Left cardiac atrium (tissue), 4 donors: ENCODE data around the gene RPP38. TPM values are rescaled to one million over a fixed set of nuclear protein-coding genes. Genes with fewer than 3 reads are reported as not detected.

Experiments used
- ATAC-seq, 2 donors: fragments of 200-7000 bp; cut with Tn5 transposase; one replicate each; pipeline ENCODE4 v1.9.1; 2020; ENCODE audit warnings: mild to moderate bottlenecking in 2 of 2, moderate library complexity in 2 of 2
- DNase-seq: peaks from one replicate; pipeline ENCODE4 v3.0.0-alpha.2; 2020
- intact Hi-C, 2 donors: fragments of 100-400 bp; cut with DNase I; formaldehyde crosslinking; loops; one replicate each; pipeline versions ENCODE4 v1.14.1 to v1.15.1; 2022 to 2023
- total RNA-seq, 2 donors: library from RNA; stranded (reverse); fragmentation: NEBNext Ultra II Directional; extraction: Animal tissue kit (Norgen Biotek cat#: 25700); gene quantifications; one replicate each; pipeline ENCODE4 v1.2.1, GENCODE V29; 2021
- donor health status: DM: no; HTN: yes; CAD: no.
- donor health status: DM: no; HTN: yes; CAD: no; lungs with severe emphysema.
- donor health status: DM: yes; HTN: yes; CAD: no.
- donor health status: Dilated cardiomyopathy.

The RPP38 gene
- total RNA-seq, 2 donors from 2014 or later, result 9.1 to 9.3 TPM

DNA sequence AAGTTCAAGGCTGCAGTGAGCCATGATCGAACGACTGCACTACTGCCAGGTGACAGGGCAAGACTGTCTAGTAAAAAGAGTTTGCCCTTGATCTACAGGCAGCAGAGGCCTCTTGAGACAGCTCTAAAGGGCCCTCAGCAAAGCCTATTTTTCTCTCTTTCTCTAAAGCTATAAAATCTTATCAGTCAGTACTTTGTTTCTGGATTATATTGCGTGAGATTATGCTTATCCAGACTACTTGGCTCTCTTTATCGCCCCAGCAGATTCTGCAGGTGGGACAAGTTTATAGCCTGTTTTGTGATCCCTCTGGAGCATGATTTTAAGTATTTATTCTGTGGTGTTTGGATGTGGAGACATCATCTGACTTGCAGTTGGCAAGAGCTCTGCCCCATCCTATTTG lies 2.7 kb downstream of the RPP38 start:
- intact Hi-C loops, result loop anchor here (5.0 to 10.0 kb wide), 3 partner anchors 135 to 565 kb away; partner anchors contain the start of gene DCLRE1C (in 1 of the 2)
- ATAC-seq, result no peak

DNA sequence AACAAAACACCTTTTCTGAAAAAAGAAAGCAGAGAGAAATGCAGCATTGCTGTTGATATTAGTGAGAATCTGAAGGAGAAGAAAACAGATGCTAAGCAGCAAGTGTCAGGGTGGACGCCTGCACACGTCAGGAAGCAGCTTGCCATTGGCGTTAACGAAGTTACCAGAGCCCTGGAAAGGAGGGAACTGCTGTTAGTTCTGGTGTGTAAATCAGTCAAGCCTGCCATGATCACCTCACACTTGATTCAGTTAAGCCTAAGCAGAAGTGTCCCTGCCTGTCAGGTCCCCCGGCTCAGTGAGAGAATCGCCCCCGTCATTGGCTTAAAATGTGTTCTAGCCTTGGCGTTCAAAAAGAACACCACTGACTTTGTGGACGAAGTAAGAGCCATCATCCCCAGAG lies 6.4 kb downstream of the RPP38 start:
- ATAC-seq (no peak), DNase-seq (no peak)
- intact Hi-C loops, result loop anchor here in 1 of 2 donors (10.0 kb wide), 1 partner anchor 569 kb away; no protein-coding TSS in a partner anchor

More for the DNA sequence above, 2.7 kb downstream of the RPP38 start:
- DNase-seq, result no peak

DNA sequence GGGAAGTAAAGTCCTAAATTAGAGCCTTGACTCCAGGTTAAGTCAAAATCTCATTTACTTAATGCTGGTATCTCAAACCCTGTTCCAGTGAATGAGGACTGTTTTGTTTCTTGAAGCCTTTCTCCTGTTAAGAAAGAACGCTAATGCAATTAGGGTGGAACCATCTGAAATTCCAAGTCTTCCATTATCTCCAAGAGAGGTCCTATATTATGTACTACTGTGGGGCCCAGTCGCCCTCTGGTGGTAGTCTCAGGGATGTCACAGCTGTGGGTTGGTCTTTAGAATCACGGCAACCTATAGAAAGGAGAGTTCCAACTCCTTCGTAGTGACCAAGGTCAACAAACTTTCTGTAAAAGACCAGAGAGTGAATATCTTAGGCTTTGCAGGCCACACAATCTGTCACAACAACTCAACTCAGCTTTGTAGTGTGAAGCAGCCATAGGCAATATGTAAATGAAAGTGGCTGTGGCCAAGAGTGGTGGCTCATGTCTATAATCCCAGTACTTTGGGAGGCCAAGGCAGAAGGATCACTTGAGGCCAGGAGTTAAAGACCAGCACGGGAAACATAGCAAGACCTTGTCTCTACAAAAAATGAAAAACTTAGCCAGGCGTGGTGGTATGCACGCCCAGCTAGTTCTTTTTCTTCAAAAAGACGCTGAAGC lies 9.3 kb downstream of the RPP38 start:
- intact Hi-C loops, result loop anchor here in 1 of 2 donors (10.0 kb wide), 1 partner anchor 572 kb away; no protein-coding TSS in a partner anchor
- DNase-seq, result peak; percentile 73
- ATAC-seq, result peak; percentile 84 to 93

DNA sequence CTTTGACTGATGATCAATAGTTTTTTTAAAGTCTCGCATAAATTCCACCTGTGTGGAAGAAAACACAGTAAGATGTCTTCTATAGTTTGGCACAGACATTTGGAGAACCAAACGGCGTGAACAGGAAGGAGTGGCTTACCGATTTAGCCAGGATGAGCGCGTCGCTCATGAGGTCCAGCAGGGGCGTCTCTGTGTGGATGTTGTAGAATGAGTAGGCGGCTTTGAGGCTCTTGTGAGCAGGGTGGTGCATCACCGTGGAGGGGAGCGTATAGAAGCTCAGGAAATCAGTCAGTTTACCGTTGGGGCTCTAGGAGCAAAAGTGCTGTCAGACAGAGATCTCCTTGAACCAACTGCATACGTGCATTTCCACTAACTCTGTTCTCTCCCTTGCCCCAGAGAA lies 15.5 kb downstream of the RPP38 start:
- no peak for DNase-seq
- no peak for ATAC-seq
- intact Hi-C loops, result no loop called here

DNA sequence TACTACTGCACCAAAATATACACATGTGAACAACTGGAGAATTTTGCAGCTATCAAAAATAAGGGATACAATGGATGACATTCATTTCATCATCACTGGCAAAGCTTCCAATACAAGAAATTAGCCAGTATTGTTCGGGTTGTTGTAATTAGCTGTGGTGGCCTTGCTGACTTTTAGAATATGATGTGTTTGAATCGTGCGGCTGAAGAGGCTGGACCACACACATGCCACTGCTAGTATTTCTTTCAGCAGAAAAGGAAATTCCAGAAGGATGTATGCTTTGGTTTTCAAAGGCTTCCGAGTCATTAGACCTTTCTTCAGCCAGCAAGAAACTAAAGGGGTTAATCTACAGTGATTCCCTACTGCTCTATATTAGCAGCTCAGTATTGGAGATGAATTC lies 16.6 kb downstream of the RPP38 start:
- intact Hi-C loops, result no loop called here
- DNase-seq (no peak), ATAC-seq (no peak)

DNA sequence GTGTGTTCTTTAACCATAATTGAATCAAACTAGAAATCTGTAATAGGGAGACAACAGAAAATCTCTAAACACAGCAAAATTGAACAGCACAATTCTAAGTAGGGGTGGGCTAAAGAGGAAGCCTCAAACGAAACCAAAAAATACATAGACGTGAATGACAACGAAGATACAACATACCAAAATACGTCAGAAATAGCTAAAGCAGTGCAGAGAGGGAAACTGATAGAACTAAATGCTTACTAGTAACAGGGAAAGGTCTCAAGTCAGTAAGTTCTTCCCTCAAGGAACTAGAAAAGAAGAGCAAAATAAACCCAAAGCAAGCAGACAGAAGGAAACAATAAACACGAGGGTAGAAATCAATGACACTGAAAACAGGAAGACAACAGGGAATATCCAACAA lies 19.1 kb downstream of the RPP38 start:
- intact Hi-C loops, result no loop called here
- ATAC-seq (no peak), DNase-seq (no peak)

DNA sequence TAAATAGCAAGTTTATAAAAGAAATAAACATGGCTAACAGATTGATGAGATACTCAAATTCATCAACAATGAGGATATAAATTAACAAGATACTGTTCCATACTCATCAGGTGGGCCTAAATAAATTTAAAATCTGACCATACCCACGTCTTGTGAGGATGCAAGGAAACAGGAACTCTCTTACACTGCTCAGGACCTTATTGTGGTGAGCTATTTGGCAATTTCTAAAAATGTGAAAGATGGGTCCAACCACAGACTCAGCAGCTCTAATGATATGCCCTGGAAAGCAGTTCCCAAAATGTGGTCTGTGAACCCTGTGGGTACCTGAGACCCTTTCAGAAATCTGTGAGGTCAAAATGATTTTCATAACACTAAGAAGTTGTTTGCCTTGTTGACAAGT lies 21.5 kb downstream of the RPP38 start:
- no peak for DNase-seq
- ATAC-seq, result no peak
- intact Hi-C loops, result no loop called here

DNA sequence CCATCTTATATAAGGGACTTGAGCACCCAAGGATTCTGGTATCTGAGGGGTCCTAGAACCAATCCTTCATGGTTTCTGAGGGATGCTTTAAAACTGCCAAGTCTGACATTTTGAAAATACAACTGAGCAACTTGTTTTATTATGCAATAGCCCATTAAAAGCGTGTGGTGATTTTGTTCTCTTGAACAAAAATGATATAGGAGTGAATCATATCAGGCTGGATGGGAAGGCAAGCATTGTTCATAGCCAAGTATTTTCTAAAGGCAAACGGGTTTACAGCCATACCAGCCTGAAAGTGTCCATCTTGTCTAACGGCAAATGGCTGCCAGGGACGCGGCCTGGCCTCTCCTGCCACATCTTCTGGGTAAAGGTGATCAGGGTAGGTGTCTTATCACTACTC lies 23.4 kb downstream of the RPP38 start:
- no peak for ATAC-seq
- no peak for DNase-seq
- intact Hi-C loops, result no loop called here

DNA sequence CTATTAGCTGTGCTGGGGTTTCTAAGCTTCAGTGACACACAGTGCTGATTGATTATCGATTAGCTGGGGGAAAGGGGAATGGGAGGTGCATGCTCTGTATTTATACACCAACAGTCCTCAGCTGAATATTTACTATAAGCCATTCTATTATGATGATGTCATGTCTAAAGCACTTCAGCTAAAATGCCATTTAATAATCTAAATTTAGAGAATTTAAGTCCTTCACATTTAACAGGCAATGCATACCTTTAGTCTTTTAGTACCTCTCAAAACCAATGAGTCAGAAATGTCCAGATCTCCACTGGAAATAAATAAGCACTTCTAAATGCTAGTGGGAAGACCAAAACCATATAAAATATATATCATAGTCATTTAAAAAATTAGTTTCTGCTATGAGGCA lies 24.6 kb downstream of the RPP38 start:
- DNase-seq, result no peak
- ATAC-seq, result no peak
- intact Hi-C loops, result no loop called here

DNA sequence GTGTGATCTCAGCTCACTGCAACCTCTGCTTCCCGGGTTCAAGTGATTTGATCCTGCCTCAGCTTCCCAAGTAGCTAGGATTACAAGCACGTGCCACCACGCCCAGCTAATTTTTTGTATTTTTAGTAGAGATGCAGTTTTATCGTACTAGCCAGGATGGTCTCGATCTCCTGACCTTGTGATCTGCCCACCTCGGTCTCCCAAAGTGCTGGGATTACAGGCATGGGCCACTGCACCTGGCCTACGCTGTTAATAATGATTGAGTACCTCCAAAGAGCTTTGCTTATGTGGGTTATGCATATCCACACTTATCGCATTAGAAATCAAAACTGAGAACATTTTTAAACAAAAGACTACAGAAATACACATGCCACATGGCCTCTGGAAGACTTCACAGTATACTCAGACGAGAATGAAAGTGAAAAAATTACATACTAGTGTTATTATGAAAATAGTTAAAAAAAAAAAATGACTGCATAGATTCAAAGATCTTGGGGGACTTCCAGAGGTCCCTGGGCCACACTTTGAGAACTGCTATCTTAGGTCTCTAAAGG lies 25.4 kb downstream of the RPP38 start:
- DNase-seq (no peak), ATAC-seq (no peak)
- intact Hi-C loops, result no loop called here

DNA sequence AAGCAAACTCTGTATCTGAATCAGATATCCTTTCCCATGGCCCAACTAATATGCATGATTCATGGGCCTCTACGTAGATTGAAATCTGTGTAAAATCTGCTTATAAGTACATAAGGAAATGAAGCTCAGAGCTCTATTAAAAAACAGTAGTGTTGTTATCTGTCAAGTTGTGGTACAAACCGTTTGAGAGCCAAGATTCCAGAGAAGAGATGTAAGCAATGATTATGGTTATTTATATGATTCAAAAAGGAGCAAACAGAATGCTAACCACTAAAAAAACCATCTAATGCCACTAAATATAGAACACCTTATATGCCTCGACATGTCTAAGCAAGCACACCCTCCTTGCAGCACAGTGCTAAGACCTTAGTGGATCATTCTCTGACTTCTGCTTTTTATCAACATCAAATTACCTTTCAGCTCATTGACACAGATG lies 26.6 kb downstream of the RPP38 start:
- DNase-seq (no peak), ATAC-seq (no peak)
- intact Hi-C loops, result no loop called here

DNA sequence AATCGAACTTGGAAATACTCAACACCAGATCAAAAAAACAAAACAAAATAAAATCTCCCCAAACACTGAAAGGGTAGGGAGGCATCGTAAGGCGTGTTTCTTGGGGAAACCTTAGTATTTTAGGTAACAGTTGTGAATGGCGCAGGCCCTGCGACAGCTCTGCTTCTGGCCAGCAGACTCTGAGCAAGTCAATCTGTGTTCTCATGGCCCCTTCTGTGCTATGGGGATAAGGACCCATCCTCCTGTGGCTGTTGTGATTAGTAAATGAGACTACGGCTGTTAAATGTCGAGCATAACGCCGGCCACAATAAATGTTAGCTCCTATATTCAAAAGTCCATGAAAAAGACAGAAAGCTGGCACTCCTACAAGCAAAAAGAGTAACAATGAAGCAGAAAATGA lies 27.0 kb downstream of the RPP38 start:
- DNase-seq (no peak), ATAC-seq (no peak)
- intact Hi-C loops, result no loop called here

DNA sequence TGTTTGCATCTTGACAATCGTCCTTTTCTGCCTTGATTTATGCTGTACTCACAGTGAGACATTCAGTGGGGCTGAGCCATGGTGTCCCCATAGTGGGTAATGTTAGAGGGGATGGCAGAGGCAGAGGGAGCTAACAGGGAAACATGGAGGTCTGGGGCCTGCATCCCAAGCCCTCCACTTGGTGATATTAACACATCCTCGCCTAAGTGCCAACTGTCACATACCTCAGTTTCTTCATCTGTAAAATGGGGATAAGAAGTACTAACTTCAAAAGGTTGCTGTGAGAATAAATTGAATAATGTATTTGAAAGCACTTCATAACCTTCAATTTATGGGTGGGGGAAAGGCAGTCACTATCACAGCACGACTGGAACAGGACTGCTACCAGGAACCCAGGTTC lies 27.8 kb downstream of the RPP38 start:
- ATAC-seq (no peak), DNase-seq (no peak)
- intact Hi-C loops, result no loop called here

DNA sequence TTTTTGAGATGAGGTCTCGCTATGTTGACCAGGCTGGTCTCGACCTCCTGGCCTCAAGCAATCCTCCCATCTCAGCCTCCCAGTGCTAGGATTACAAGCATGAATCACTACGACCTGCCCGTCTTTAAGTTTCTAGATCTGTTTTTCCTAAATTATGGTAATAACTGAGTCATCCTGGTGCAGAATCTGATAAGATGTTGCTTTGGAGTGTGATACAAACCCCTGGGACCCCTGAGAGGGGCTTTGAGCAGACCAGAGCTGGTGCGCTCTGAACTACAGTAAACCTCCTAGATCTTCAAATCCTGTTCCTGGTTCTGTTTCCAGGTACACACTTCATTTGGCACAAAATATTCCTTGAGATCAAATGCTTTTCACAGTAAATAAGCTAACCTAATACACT lies 34.2 kb downstream of the RPP38 start:
- ATAC-seq (no peak), DNase-seq (no peak)
- intact Hi-C loops, result no loop called here

DNA sequence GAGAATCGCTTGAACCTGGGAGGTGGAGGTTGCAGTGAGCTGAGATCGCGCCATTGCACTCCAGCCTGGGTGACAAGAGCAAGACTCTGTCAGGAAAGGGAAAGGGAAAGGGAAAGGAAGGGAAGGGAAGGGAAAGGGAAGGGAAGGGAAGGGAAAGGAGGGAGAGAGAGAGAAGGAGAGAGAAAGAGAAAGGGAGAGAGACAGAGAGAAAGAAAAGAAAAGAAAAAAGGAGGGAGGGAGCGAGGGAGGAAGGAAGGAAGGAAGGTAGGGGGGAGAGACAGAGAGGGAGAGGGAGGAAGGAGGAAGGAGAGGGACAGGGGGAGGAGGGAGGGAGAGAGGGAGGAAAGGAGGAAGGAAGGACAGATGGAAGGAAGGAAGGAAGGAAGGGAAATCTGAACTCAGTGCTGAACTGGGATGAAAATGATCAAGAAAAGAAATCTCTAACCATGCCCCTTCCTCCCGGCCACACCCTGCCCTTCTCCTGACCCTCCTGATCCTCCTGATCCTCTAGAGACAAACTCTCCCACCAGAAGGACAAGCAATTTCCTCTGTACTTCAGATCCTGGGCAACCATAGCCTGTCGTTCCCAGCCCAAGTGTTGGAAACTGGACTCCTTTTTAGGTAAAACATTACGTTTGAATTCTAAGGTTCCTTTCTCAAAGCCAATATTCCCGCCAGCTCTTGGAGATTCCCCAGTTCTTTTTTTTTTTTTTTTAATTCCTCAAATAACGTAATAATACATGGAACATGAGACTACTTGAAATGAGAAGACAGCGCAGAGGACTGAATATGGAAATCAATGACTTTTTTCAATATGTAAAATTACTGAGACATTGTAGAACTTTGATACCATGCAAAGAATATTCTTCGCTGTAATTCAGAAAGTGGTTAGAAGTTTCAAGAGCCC lies 39.2 kb downstream of the RPP38 start:
- intact Hi-C loops, result no loop called here
- no peak for DNase-seq
- no peak for ATAC-seq

DNA sequence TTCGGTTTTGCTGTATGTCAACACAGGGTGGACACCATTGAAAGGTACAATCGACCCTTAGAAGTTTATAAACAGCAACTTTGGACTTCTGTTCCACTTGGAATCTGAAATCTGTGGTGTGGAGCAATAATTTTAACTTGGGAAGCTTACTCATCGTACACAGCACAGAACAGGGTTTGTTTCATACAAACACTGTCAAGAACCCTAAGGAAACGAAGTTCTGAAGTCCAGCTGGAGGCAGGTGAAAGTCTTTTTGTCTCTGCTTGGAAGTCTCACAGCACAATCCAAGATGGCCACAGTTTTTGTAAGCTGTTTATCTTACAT lies 39.8 kb downstream of the RPP38 start:
- no peak for ATAC-seq
- no peak for DNase-seq
- intact Hi-C loops, result no loop called here

DNA sequence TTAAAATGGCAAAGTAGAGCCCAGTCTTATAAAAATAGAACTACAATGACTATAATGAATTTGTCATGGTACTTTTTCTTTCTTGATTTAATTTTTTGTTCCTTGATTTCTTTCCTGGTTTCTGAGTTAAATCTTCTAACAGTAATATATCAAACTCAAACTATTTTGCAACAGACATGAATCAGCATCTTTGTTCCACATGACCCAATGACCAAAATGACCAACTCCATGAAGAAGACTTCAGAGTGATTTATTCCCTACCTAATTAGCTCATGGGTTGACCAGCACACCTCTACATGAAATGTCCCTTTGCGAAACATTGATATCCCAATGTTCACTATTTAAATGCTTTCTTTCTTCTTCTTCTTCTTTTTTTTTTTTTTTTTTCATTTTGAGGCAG lies 40.5 kb downstream of the RPP38 start:
- intact Hi-C loops, result no loop called here
- ATAC-seq, result no peak
- no peak for DNase-seq

DNA sequence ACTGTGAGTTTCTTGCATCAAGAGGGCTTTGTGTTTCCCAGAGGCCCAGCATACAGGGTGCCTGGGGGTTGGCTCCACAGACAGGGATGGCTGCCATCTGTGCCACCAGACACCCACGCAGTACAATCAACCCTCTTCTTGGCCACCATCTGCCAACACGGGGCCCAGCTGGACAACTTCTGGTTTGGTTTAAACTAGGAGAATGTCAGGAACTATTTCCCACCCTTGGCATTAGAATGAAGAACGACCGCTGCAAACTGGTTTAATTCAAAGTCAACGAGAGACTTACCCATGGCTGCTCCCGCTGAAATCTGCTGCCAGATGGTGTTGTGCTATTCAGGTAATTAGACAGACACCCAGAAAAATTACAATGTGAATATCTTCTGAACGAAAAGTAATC lies 43.5 kb downstream of the RPP38 start:
- ATAC-seq, result no peak
- intact Hi-C loops, result no loop called here

DNA sequence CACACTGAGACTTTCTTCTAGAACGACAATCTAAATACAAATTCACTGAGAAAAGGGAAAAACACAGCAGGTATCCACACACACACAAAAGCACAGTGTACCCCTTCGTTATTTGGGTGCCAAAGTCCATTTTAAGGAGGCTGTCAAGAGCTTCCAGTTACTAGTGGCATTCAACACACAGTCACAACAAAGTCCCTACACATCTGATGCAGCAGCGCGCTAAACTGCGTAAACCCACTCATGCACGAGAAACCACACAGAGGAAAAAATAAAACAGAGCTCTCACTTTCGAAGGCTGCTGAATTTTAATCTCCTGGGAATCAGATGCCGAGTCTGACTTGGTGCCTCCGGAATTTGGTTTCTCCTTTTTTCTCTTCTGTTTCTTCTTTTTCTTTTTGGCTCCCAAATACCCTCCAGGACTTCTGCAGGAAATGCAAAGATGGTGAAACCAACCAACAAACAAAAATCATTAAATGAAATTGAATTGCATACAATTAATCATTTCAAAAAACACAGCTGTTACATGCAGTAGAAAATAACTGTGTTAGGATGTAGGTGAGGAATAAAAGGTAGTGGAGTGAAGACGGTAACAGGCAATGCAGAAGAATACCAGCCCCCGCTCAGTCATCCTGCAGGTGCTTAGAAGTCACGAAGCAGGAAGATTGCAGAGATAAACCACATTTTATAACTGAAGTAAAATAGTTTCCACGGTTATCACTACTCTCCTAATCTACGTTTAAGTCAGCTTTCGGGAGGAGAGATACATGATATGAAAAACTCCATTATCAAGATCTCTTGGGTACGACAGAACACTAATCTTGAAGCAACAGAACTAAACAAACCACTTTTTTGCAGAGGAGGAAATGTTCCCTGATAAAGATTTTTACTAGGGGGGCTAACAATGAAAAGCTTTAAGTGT lies 44.2 kb downstream of the RPP38 start:
- intact Hi-C loops, result no loop called here
- DNase-seq, result no peak
- no peak for ATAC-seq

More for the DNA sequence above, 43.5 kb downstream of the RPP38 start:
- no peak for DNase-seq
